AG04449 (cell line): ENCODE results near the gene PIGU.
A peak's percentile ranks its signal among the peaks of the same experiment; 100 is the strongest.

Source experiments
- CTCF ChIA-PET: fragments of 350-600 bp; formaldehyde crosslinking; extraction: SDS; loops from one replicate; lab custom pipeline; 2021; ENCODE audit warnings: antibody characterized with exemption; lab: Yijun Ruan, JAX
- POLR2A ChIA-PET: fragments of 400-600, 350-600 bp; formaldehyde crosslinking; extraction: SDS; loops from one replicate; lab custom pipeline; 2020; ENCODE audit warnings: antibody characterized with exemption, inconsistent platforms; lab: Yijun Ruan, JAX
- DNase-seq: peaks from one replicate; pipeline ENCODE4 v3.0.0-alpha.2; 2010; ENCODE audit warnings: low read depth, low spot score
- H3K4me3 ChIP-seq: 2 replicates; pipeline ENCODE4 v1.5.1; 2011; ENCODE audit warnings: low read depth, mild to moderate bottlenecking, control low read depth, low read length
- CTCF ChIP-seq: IDR thresholded peaks from one replicate; pipeline ENCODE4 v1.5.1; 2011; ENCODE audit warnings: mild to moderate bottlenecking, moderate library complexity, low read length, control low read depth, inconsistent platforms; ENCODE audit not compliant: insufficient read depth; ENCODE audit errors: missing control alignments

The PIGU gene

GRCh38 chr20:34541264-34541901, 135.5 kb downstream of the PIGU start:
- TF ChIP-seq CTCF: no peak
- no peak overlapping the region for H3K4me3 ChIP-seq
- ChIA-PET POLR2A (no interaction called here), CTCF (interaction anchor here (1.2 to 4.0 kb wide), 6 partner anchors 11 to 229 kb away, joined by 3 to 33 read pairs (median 14); no protein-coding TSS in a partner anchor)
- no peak for DNase-seq

GRCh38 chr20:34540596-34541263, 136.2 kb downstream of the PIGU start:
- ChIA-PET POLR2A (no interaction called here), CTCF (interaction anchor here (0.8 to 4.0 kb wide), 8 partner anchors 8 to 229 kb away, joined by 3 to 33 read pairs (median 14); no protein-coding TSS in a partner anchor)
- H3K4me3 ChIP-seq: no peak overlapping the region
- no peak for TF ChIP-seq CTCF
- no peak for DNase-seq

- H3K4me3 ChIP-seq: no peak overlapping the region
- ChIA-PET POLR2A (no interaction called here), CTCF (interaction anchor here (0.6 to 4.0 kb wide), 15 partner anchors 9 to 230 kb away, joined by 3 to 33 read pairs (median 9); partner anchors contain the start of genes DYNLRB1 and MAP1LC3A)
- TF ChIP-seq CTCF: no peak
- DNase-seq: no peak
These were observed 137.1 kb downstream of the PIGU start for GRCh38 chr20:34539756-34540155.

GRCh38 chr20:34538671-34539123, 138.2 kb downstream of the PIGU start:
- no peak for DNase-seq
- ChIA-PET CTCF (interaction anchor here (0.6 to 4.0 kb wide), 23 partner anchors 9 to 344 kb away, joined by 3 to 33 read pairs (median 5); partner anchors contain the start of genes DYNLRB1, ITCH and MAP1LC3A), POLR2A (no interaction called here)
- peak; percentile 89 for TF ChIP-seq CTCF
- no peak overlapping the region for H3K4me3 ChIP-seq

- CTCF ChIA-PET: interaction anchor here (0.5 to 4.0 kb wide), 15 partner anchors 8 to 343 kb away, joined by 3 to 32 read pairs (median 6); partner anchors contain the start of genes DYNLRB1, ITCH and MAP1LC3A
- TF ChIP-seq CTCF: no peak
- no peak overlapping the region for H3K4me3 ChIP-seq
- DNase-seq: no peak
- POLR2A ChIA-PET: no interaction called here
These were observed 139.2 kb downstream of the PIGU start for GRCh38 chr20:34537651-34538050.
